HG02642 (cell line): ENCODE results near the gene COL26A1.

Experiments
- ATAC-seq: cut with Tn5 transposase; IDR thresholded peaks from one replicate; pipeline ENCODE4 v1.9.1; 2021; ENCODE audit warnings: mild to moderate bottlenecking; ENCODE audit not compliant: unreplicated experiment, poor library complexity

COL26A1 gene

GRCh38 chr7:101606498-101606923 lies 243.8 kb downstream of the COL26A1 start:
- no peak for ATAC-seq
